HG03025 (cell line): Measurements from ENCODE around the gene ZNF575.

ENCODE experiments used
- ATAC-seq: cut with Tn5 transposase; IDR thresholded peaks from one replicate; pipeline ENCODE4 v1.9.1; 2021; ENCODE audit warnings: mild to moderate bottlenecking, moderate library complexity; ENCODE audit not compliant: unreplicated experiment, low FRiP score

The ZNF575 gene

GRCh38 chr19:43569657-43570056 lies 36.7 kb downstream of the ZNF575 start:
- ATAC-seq: no peak

GRCh38 chr19:43570174-43570791 lies 37.3 kb downstream of the ZNF575 start:
- ATAC-seq: no peak

DNA sequence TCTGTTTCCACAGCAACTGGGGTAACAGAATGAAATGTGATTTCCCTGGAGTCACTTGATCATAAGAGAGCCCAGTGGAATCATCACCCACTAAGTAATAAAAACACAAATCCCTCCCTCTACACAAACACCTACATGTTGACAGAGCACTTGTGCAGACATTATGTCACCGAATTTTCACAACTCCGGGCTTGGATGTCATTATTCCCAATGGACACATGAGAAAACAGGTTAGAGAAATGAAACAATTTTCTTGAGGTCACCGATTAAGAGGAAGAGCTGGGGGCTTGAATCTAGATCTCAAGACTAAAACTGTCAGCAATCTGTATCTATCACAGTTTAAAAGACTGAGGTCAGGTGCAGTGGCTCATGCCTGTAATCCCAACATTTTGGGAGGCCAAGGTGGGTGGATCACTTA lies 39.2 kb downstream of the ZNF575 start:
- no peak for ATAC-seq

- ATAC-seq: no peak
These were observed 41.6 kb downstream of the ZNF575 start for GRCh38 chr19:43574424-43575155.

DNA sequence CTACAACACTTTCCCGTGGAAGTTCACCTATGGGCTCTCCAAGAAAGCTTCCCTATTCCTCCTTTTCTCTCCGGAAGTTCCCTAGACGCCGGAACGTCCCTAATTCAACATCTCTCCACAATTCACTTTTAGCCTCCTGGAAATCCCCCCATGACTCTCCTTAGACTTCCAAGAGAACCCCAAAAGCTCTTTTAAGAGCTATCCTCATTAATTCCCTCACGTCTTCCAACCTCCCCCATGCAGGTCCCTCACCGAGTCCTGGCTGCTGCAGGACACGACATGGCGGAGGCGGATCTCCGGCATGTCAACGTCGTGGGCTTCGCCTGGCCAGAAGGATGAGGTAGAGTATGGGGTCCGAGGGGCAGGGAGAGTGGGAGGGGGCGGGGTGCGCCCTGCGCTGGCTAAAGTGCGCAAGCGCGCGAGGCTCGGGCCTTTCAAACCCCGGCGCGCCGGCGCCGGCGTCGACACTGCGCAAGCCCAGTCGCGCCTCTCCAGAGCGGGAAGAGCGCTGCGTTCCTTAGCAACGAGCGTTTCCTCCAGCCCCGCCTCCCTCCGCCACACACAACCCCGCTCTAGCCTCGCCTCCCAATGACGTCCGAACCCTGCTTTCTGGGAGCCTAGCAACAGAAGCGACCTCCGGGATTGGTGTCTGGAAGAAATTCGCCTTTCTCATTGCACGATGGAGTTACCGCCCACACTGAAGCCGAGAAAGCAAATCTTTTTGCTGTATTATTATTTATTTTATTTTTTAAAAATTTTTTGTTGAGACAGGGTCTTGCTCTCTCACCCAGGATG lies 42.4 kb downstream of the ZNF575 start, which contains the start of the genes PINLYP and XRCC1:
TSS of gene PINLYP (plus strand) at position 646 of the 795 bp plus-strand sequence. CDS start 1,391 bp downstream, outside the sequence.
TSS of gene XRCC1 (minus strand) at position 372 of the 795 bp plus-strand sequence. CDS start at position 303, 69 bp downstream.
- peak; percentile 90 for ATAC-seq

DNA sequence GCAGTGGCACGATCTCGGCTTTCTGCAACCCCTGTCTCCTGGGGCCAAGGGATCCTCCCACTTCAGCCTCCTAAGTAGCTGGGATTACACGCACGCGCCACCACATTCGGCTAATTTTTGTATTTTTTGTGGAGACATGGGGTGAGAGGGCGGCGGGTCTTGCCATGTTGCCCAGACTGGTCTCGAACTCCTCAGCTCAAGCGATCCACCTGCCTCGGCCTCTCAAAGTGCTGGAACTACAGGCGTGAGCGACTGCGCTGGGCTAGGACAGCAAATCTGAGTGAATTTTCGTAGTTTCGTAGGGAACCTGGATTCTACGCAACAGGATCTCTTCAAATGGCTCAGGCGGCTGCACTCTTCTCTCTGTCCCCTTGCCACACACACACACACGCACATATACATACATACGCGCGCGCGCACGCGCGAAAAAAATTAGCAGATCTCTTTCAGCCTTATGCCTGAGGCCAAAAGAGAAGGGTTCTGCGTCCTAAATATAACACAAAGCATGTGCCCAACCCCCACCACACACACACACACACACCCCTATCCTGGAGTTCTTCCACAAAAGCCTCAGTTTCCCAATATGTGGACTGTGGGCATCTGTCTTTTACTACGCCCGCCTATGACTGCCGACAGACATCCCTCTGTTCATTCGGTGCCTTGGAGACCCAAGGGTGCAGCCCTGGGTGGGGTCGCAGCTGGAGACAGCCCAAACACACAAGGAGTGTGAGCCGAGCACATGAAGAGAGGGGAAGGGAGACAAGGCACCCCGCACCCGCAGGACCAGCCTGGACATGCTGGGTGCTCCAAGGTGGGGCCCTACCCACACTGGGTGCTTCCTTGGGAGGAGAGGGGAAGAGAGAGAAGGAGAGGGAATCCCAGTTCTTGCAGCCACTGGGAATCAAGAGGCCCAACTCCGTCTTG lies 43.2 kb downstream of the ZNF575 start:
- ATAC-seq: no peak

- ATAC-seq: no peak
These were observed 45.8 kb downstream of the ZNF575 start for GRCh38 chr19:43578787-43579186.

GRCh38 chr19:43581467-43581866 lies 48.5 kb downstream of the ZNF575 start:
- no peak for ATAC-seq

DNA sequence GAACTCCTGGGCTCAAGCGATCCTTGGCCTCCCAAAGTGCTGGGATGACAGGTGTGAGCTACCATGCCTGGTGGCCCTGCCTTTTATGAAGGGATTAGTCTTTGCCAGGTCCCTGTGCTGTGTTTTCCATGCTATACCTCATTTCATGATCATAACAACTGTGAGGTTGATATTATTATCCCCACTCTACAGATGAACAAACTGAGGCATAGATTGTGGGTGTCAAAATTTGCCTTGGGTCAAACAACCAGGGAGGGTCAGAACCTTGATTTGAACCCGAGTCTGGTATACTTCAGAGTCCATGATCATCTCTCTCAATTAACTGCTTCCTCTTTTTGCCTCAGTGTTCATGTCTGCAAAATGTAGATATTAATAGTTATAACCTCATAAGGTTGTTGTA lies 49.5 kb downstream of the ZNF575 start:
- ATAC-seq: no peak

GRCh38 chr19:43584484-43584883 lies 51.5 kb downstream of the ZNF575 start:
- ATAC-seq: no peak
